Fibroblast of lung (primary cell): Measurements from ENCODE around the gene SMIM10L1. TPM values are rescaled to one million over a fixed set of nuclear protein-coding genes. Genes with fewer than 3 reads are reported as not detected.

Experiments
- DNase-seq, 2 donors: peaks; one replicate each; pipeline versions ENCODE4 v3.0.0 to v3.0.0-alpha.2; 2010; ENCODE audit warnings: low read depth in 2 of 2
- H2AFZ ChIP-seq: 2 replicates; pipeline ENCODE4 v1.5.1; 2012; ENCODE audit warnings: low read length, control low read depth, inconsistent platforms
- H3K27ac ChIP-seq: 2 replicates; pipeline ENCODE4 v1.5.1; 2011; ENCODE audit warnings: low read length, control low read depth; ENCODE audit not compliant: insufficient read depth
- H3K27me3 ChIP-seq: 2 replicates; pipeline ENCODE4 v1.5.1; 2011; ENCODE audit warnings: mild to moderate bottlenecking, low read length; ENCODE audit not compliant: control insufficient read depth, insufficient read depth
- H3K36me3 ChIP-seq: 2 replicates; pipeline ENCODE4 v1.5.1; 2011; ENCODE audit warnings: low read length; ENCODE audit not compliant: control insufficient read depth, insufficient read depth
- H3K4me1 ChIP-seq: 2 replicates; pipeline ENCODE4 v1.5.1; 2011; ENCODE audit warnings: low read length; ENCODE audit not compliant: control insufficient read depth, insufficient read depth; ENCODE audit errors: extremely low read depth
- H3K4me2 ChIP-seq: 2 replicates; pipeline ENCODE4 v1.5.1; 2011; ENCODE audit warnings: low read length, control low read depth; ENCODE audit not compliant: insufficient read depth; ENCODE audit errors: extremely low read depth
- H3K4me3 ChIP-seq, 4 experiments: fragments of 200-600 bp in 1 of 4; sonication (generic) in 1 of 4; replicated peaks in 1 of 4; 2 replicates each; pipeline ENCODE4 v1.5.1; 2011 to 2016; ENCODE audit warnings: low read length in 4 of 4, low read depth in 3 of 4, mild to moderate bottlenecking in 3 of 4, control low read depth in 2 of 4, inconsistent platforms in 1 of 4, mixed read lengths in 1 of 4; ENCODE audit not compliant: insufficient read depth in 1 of 4; ENCODE audit errors: control extremely low read depth in 1 of 4
- H3K79me2 ChIP-seq: 2 replicates; pipeline ENCODE4 v1.5.1; 2012; ENCODE audit warnings: mild to moderate bottlenecking, low read length, inconsistent platforms; ENCODE audit not compliant: control insufficient read depth, insufficient read depth
- H3K9ac ChIP-seq: 2 replicates; pipeline ENCODE4 v1.5.1; 2011; ENCODE audit warnings: mild to moderate bottlenecking, low read length, control low read depth; ENCODE audit not compliant: insufficient read depth
- H3K9me3 ChIP-seq: 2 replicates; pipeline ENCODE4 v1.5.1; 2012; ENCODE audit warnings: low read depth, low read length; ENCODE audit not compliant: control insufficient read depth, insufficient read depth
- H4K20me1 ChIP-seq: 2 replicates; pipeline ENCODE4 v1.5.1; 2011; ENCODE audit warnings: low read length; ENCODE audit not compliant: control insufficient read depth, insufficient read depth; ENCODE audit errors: extremely low read depth
- EZH2 ChIP-seq: IDR thresholded peaks from 2 replicates; pipeline ENCODE4 v1.5.1; 2012; ENCODE audit warnings: low read length, control low read depth, mild to moderate bottlenecking; ENCODE audit errors: missing control alignments
- polyA plus RNA-seq, 2 donors: library from polyadenylated mRNA; depleted of rRNA in 1 of 2; stranded (reverse) in 1 of 2; unstranded in 1 of 2; fragments of >200 nt; gene quantifications; 2 replicates each; pipeline ENCODE4 v1.2.1, GENCODE V29; 2011 to 2012; ENCODE audit warnings: missing spikeins in 1 of 2
- total RNA-seq: library from RNA; depleted of rRNA; stranded (reverse); fragments of >200 nt; gene quantifications from 2 replicates; pipeline ENCODE4 v1.2.1, GENCODE V29; 2014
- TF ChIP-seq, protein P1 (sequence below), 2 donors: IDR thresholded peaks in 1 of 2; conservative IDR thresholded peaks in 1 of 2; 1 replicate in 1 of 2; 2 replicates in 1 of 2; pipeline ENCODE4 v1.5.1; 2011 to 2012; ENCODE audit warnings: low read length in 2 of 2, control low read depth in 1 of 2, inconsistent platforms in 1 of 2, low read depth in 1 of 2, mild to moderate bottlenecking in 1 of 2

Gene SMIM10L1
- total and polyA plus RNA-seq, 2 donors (not counting 1 experiment from before 2014, with no cell fraction given), result 4.8 TPM

DNA sequence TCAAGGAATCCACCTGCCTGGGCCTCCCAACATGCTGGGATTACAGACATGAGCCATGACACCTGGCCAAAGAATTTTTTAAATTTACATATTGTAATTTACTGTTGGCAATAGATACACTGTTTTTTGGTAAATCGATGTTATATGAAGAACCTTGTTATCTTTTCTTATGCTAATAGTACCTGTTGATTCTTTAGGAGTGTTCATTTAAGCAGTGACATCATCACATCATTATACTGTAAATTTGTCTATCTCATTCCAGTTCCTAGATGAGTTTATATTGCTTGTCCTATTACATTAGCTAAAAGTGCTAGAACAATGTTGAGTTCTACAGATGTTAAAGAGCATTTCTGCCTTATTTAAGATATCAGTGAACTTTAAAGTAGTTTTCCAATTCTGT is 23.6 kb upstream of the SMIM10L1 start:
- no peak for DNase-seq

DNA sequence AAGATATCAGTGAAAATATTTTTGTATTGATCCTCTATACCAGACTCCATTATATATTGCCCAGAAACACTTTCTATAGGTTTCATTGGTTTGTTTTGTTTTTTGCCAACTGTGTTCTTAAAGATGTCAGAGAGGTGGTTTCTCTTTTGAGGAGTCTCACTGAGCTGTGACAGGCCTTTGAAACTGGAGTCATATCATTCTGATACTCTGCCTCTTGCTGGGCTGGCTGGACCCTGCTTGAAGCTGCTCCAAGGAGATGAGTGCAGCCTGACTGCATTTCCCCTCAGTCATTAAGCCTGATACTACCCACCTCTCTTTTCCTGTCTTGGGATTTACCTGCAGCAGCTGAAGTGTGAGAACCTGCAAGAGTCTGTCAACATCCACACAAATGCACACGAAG is 20.2 kb upstream of the SMIM10L1 start:
- no peak overlapping the region for H3K4me3 ChIP-seq
- no peaks in the 10 kb centered on the region for H3K36me3 ChIP-seq
- no peak for DNase-seq
- H3K27ac ChIP-seq, result no peak overlapping the region
- H3K4me2 ChIP-seq, result no peak overlapping the region
- no peaks in the 10 kb centered on the region for H3K9me3 ChIP-seq
- no peaks in the 10 kb centered on the region for H4K20me1 ChIP-seq
- peaks cover 7% of the 10 kb centered on the region for H3K79me2 ChIP-seq
- no peaks in the 10 kb centered on the region for H3K27me3 ChIP-seq
- TF ChIP-seq EZH2, result no peak
- TF ChIP-seq, protein P1, sequence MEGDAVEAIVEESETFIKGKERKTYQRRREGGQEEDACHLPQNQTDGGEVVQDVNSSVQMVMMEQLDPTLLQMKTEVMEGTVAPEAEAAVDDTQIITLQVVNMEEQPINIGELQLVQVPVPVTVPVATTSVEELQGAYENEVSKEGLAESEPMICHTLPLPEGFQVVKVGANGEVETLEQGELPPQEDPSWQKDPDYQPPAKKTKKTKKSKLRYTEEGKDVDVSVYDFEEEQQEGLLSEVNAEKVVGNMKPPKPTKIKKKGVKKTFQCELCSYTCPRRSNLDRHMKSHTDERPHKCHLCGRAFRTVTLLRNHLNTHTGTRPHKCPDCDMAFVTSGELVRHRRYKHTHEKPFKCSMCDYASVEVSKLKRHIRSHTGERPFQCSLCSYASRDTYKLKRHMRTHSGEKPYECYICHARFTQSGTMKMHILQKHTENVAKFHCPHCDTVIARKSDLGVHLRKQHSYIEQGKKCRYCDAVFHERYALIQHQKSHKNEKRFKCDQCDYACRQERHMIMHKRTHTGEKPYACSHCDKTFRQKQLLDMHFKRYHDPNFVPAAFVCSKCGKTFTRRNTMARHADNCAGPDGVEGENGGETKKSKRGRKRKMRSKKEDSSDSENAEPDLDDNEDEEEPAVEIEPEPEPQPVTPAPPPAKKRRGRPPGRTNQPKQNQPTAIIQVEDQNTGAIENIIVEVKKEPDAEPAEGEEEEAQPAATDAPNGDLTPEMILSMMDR (conservative IDR thresholded peaks at IDR 0.05 in 1 of 2, IDR thresholded peaks at IDR 0.05 in 1 of 2; ENCODE audit: low read depth in 1 of 2, low read length in 2 of 2), result no peak
- no peak overlapping the region for H2AFZ ChIP-seq
- no peak overlapping the region for H3K9ac ChIP-seq
- H3K4me1 ChIP-seq, result no peaks in the 10 kb centered on the region

More for the DNA sequence above, 23.6 kb upstream of the SMIM10L1 start:
- no peak overlapping the region for H2AFZ ChIP-seq
- no peak overlapping the region for H3K9ac ChIP-seq
- no peaks in the 10 kb centered on the region for H4K20me1 ChIP-seq
- no peaks in the 10 kb centered on the region for H3K36me3 ChIP-seq
- H3K27ac ChIP-seq, result no peak overlapping the region
- TF ChIP-seq, protein P1 (conservative IDR thresholded peaks at IDR 0.05 in 1 of 2, IDR thresholded peaks at IDR 0.05 in 1 of 2; ENCODE audit: low read depth in 1 of 2, low read length in 2 of 2), result no peak
- no peak for TF ChIP-seq EZH2
- no peaks in the 10 kb centered on the region for H3K27me3 ChIP-seq
- no peak overlapping the region for H3K4me2 ChIP-seq
- no peaks in the 10 kb centered on the region for H3K9me3 ChIP-seq
- no peak overlapping the region for H3K4me3 ChIP-seq
- H3K79me2 ChIP-seq, result peaks cover 4% of the 10 kb centered on the region
- H3K4me1 ChIP-seq, result no peaks in the 10 kb centered on the region

DNA sequence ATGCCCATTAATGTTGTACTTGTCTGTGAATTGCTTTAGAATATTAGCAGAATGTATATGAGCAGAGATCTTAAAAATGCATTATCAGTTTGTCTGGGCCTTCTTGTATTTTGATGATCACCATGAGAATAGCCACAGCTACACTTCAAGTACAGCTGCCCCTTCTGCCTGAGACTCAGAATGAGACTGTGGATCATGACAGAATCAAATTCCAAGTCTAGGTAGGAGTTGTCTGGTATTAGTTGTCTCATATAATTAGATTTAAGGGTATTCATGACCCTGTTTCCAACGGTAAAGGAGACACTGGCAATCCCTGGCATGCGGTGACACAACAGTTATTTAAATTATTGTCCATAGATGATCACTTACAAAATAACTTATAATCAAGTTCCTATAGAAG is 18.3 kb upstream of the SMIM10L1 start:
- H3K27ac ChIP-seq, result no peak overlapping the region
- no peak overlapping the region for H3K4me3 ChIP-seq
- H2AFZ ChIP-seq, result no peak overlapping the region
- no peak overlapping the region for H3K9ac ChIP-seq
- H4K20me1 ChIP-seq, result no peaks in the 10 kb centered on the region
- no peak for TF ChIP-seq EZH2
- TF ChIP-seq, protein P1 (conservative IDR thresholded peaks at IDR 0.05 in 1 of 2, IDR thresholded peaks at IDR 0.05 in 1 of 2; ENCODE audit: low read depth in 1 of 2, low read length in 2 of 2), result no peak
- DNase-seq, result no peak
- H3K9me3 ChIP-seq, result no peaks in the 10 kb centered on the region
- H3K79me2 ChIP-seq, result peaks cover 11% of the 10 kb centered on the region
- H3K4me1 ChIP-seq, result no peaks in the 10 kb centered on the region
- no peaks in the 10 kb centered on the region for H3K27me3 ChIP-seq
- no peak overlapping the region for H3K4me2 ChIP-seq
- no peaks in the 10 kb centered on the region for H3K36me3 ChIP-seq
